AG10803 (cell line): ENCODE data around the gene CDC6.

Source experiments
- DNase-seq: peaks from one replicate; pipeline ENCODE4 v3.0.0; 2010; ENCODE audit warnings: low read depth
- H3K4me3 ChIP-seq: 2 replicates; pipeline ENCODE4 v1.5.1; 2011; ENCODE audit warnings: mild to moderate bottlenecking, low read length, control low read depth
- CTCF ChIP-seq: conservative IDR thresholded peaks from 2 replicates; pipeline ENCODE4 v1.5.1; 2011; ENCODE audit warnings: mild to moderate bottlenecking, low read length, control low read depth, inconsistent platforms

Gene CDC6

DNA sequence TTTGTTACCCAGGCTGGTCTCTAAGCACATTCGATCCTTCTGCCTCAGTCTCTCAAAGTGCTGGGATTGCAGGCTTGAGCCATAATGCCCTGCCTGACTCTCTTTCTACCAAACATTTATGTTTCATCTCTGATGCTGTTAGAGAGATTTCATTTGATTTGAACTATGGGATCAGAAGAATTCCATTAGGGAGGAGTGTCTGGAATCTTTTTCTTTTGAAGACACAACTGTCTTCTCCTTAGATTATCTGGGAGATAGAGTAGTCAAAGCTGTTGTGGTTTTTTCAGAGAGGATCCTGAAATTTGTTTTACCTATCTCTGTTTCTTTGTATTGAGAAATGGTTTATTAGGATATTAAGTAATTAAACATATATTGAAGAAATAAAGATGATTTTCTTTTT lies 39.2 kb upstream of the CDC6 start:
- no peak for TF ChIP-seq CTCF

DNA sequence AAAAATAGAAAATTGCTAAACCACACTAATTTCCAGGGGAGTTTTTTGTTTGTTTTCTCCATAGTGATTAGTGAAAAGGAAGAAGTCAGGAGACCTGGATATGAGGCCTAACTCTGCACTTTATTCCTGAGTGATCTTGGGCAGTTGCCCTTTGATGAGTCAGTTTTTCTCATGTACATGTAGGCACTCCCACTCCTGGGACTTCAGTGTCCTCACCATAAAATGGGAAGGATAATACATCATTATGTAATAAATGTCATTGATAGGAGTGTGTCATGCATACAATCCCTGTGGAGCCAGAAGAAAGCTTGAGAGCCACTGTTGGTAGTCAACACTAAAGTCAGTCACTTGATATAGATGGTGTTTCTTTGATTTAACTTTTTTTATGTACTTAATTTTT lies 36.1 kb upstream of the CDC6 start:
- no peak overlapping the region for H3K4me3 ChIP-seq
- DNase-seq = peak; percentile 88
- TF ChIP-seq CTCF = no peak

More for the DNA sequence above, 39.2 kb upstream of the CDC6 start:
- H3K4me3 ChIP-seq = no peak overlapping the region
- no peak for DNase-seq

- H3K4me3 ChIP-seq = no peak overlapping the region
- peak; percentile 18 for DNase-seq
- no peak for TF ChIP-seq CTCF
These were observed 34.1 kb upstream of the CDC6 start for GRCh38 chr17:40253565-40253964.

DNA sequence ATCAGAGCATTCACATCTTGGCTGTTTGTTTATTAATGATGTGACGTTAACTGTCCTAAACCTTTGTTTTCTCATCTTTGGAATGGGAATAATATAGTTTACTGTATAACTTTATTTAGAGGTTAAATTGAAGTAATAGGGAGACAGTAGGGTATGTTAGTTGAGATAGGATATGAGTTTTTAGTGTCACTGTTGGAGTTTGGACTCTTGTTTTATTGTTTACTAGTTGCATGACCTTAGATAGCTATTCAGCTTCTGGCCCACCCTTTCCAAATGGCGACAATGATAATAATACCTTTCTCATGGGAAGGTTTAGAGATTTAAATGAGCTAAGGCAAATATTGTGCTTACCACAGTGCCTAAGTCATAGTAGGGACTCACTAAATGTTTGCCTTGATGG lies 28.2 kb upstream of the CDC6 start:
- no peak for TF ChIP-seq CTCF
- no peak for DNase-seq
- H3K4me3 ChIP-seq = no peak overlapping the region

DNA sequence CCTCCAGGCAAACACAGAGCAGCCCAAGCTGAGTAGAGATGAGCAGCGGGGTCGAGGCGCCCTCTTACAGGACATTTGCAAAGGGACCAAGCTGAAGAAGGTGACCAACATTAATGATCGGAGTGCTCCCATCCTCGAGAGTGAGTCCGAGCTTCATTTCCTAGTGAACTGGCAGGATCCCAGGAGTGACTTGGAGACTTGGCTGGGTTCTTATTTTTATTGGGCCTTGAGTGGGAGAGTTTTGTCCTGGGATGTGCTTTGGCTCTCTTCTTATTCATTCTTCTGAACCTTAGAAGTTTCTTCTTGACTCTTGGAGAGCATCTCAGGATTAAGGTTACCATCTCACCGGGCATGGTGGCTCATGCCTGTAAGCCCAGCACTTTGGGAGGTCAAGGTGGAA lies 27.2 kb upstream of the CDC6 start:
- no peak for DNase-seq
- no peak overlapping the region for H3K4me3 ChIP-seq
- TF ChIP-seq CTCF = no peak

DNA sequence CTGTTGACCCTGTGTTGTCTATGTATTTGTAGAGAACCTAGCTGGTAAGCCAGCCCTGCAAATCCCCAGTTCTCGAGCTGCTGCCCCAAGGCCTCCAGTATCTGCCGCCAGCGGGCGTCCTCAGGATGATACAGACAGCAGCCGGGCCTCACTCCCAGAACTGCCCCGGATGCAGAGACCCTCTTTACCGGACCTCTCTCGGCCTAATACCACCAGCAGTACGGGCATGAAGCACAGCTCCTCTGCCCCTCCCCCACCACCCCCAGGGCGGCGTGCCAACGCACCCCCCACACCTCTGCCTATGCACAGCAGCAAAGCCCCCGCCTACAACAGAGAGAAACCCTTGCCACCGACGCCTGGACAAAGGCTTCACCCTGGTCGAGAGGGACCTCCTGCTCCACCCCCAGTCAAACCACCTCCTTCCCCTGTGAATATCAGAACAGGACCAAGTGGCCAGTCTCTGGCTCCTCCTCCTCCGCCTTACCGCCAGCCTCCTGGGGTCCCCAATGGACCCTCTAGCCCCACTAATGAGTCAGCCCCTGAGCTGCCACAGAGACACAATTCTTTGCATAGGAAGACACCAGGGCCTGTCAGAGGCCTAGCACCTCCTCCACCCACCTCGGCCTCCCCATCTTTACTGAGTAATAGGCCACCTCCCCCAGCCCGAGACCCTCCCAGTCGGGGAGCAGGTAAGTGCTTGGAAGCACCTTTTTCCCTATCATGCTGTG lies 23.1 kb upstream of the CDC6 start:
- TF ChIP-seq CTCF = no peak
- DNase-seq = no peak
- H3K4me3 ChIP-seq = no peak overlapping the region

DNA sequence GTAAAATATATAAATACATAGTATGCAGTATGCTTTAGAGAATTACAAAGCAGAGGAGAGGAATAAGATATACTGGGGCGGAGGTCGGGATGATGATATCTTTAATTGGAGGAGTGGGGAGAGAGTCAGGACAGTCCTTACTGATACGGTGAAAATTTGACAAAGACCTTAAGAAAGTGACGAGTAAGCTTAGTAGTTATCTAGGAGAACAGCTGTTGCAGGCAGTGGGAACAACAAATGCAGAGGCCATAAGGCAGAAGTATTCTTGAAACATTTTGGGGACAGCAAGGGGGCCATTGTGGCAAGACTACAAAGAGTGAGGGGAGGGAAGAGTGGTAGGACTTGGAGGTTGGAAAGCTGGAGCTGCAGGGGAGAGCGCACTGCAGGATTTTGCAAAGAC lies 22.3 kb upstream of the CDC6 start:
- TF ChIP-seq CTCF = no peak
- no peak for DNase-seq
- no peak overlapping the region for H3K4me3 ChIP-seq
